Raji (cell line): ENCODE results near the gene PCYT2.
A peak's percentile ranks its signal among the peaks of the same experiment; 100 is the strongest.

Source experiments
- POLR2A ChIP-seq: IDR thresholded peaks from 2 replicates; pipeline ENCODE4 v1.6.1; 2011; ENCODE audit warnings: low read depth, low read length, control low read depth; ENCODE audit not compliant: insufficient read depth

The PCYT2 gene

GRCh38 chr17:81933178-81933699 is 22.0 kb upstream of the PCYT2 start:
- no peak for TF ChIP-seq POLR2A

- peak; percentile 2; the same call in 1 of the 2 replicates for TF ChIP-seq POLR2A
Measured at GRCh38 chr17:81932333-81932983, 21.3 kb upstream of the PCYT2 start.

GRCh38 chr17:81931557-81932332 is 20.5 kb upstream of the PCYT2 start:
- TF ChIP-seq POLR2A = peak; percentile 58; the same call in 1 of the 2 replicates

GRCh38 chr17:81931189-81931556 is 20.0 kb upstream of the PCYT2 start:
- no peak for TF ChIP-seq POLR2A

- TF ChIP-seq POLR2A = no peak
Measured at GRCh38 chr17:81930142-81931125, 19.2 kb upstream of the PCYT2 start.

- no peak for TF ChIP-seq POLR2A
Measured at GRCh38 chr17:81929253-81930141, 18.3 kb upstream of the PCYT2 start.

- no peak for TF ChIP-seq POLR2A
Measured at GRCh38 chr17:81928544-81929252, 17.5 kb upstream of the PCYT2 start.

- peak; percentile 65 for TF ChIP-seq POLR2A
Measured at GRCh38 chr17:81927653-81928543, 16.7 kb upstream of the PCYT2 start, which contains the start of gene MAFG. MAFG (minus strand) TSS chr17:81927735; CDS start chr17:81923185, 4,550 bp downstream.

- TF ChIP-seq POLR2A = no peak
Measured at GRCh38 chr17:81927152-81927652, 16.0 kb upstream of the PCYT2 start.

- TF ChIP-seq POLR2A = peak; percentile 33; the same call in 1 of the 2 replicates
Measured at GRCh38 chr17:81926451-81927151, 15.4 kb upstream of the PCYT2 start.

- TF ChIP-seq POLR2A = no peak
Measured at GRCh38 chr17:81925860-81926450, 14.8 kb upstream of the PCYT2 start.
